Measurements from ENCODE around the gene TMPRSS4. TPM values are rescaled to one million over a fixed set of nuclear protein-coding genes. Genes with fewer than 3 reads are reported as not detected.

TMPRSS4 gene
- total RNA-seq, 1 experiment from 2014 or later: not detected

- CTCF ChIA-PET: interaction anchor here (0.6 kb wide), 1 partner anchor 25 kb away, joined by 3 read pairs; no protein-coding TSS in a partner anchor
- H3K27me3 ChIP-seq (ENCODE audit: control insufficient read depth, insufficient read depth, low read length): peaks cover 2% of the 10 kb centered on the region; the same call in 1 of the 2 replicates
These were observed 55.7 kb downstream of the TMPRSS4 start for GRCh38 chr11:118132385-118133151.

GRCh38 chr11:118133816-118134215 lies 56.9 kb downstream of the TMPRSS4 start:
- CTCF ChIA-PET: no interaction called here
- Histone ChIP-seq H3K27me3 (ENCODE audit: control insufficient read depth, insufficient read depth, low read length) (peaks cover 6% of the 10 kb centered on the region; the same call in 1 of the 2 replicates), H3K4me1 (ENCODE audit: control insufficient read depth, insufficient read depth, low read length) (no peaks in the 10 kb centered on the region), H3K27ac (ENCODE audit: low read length) (no peak overlapping the region), H3K4me3 (ENCODE audit: low read depth in 2 of 2, low read length in 2 of 2) (no peak overlapping the region), H3K36me3 (ENCODE audit: control insufficient read depth, insufficient read depth, low read length) (no peaks in the 10 kb centered on the region), H3K9me3 (ENCODE audit: control insufficient read depth, insufficient read depth, low read depth, low read length) (no peaks in the 10 kb centered on the region)
- BruUV-seq (replicated peaks): no TSS peak
- intact Hi-C loops (cut with micrococcal nuclease; ENCODE audit: unreplicated experiment) (no loop called here), in situ Hi-C loops (cut with HindIII; ENCODE audit: low pct_unique_long_range_greater_than_20kb, low sequenced_read_pairs) (no loop called here)
- DNase-seq (ENCODE audit: low read depth, low spot score): no peak
- ATAC-seq: no peak
- POLR2A ChIA-PET: interaction anchor here (0.7 to 1.1 kb wide), 4 partner anchors 8 to 529 kb away, joined by 3 to 4 read pairs (median 3); no protein-coding TSS in a partner anchor
- TF ChIP-seq SIN3A (IDR thresholded peaks at IDR 0.05; ENCODE audit: borderline replicate concordance, insufficient read depth, low read depth, low read length) (no peak), REST (IDR thresholded peaks at IDR 0.05; ENCODE audit: insufficient read depth in 1 of 2, low read depth in 2 of 2, low read length in 1 of 2) (no peak), POLR2AphosphoS5 (IDR thresholded peaks at IDR 0.05; ENCODE audit: low read depth, low read length) (no peak), CTCF (IDR thresholded peaks at IDR 0.05) (no peak), TCF7L2 (IDR thresholded peaks at IDR 0.05; ENCODE audit: low read depth, low read length) (no peak)

More at GRCh38 chr11:118132385-118133151, 55.7 kb downstream of the TMPRSS4 start:
- POLR2A ChIA-PET: no interaction called here
- no peaks in the 10 kb centered on the region for H3K36me3 ChIP-seq (ENCODE audit: control insufficient read depth, insufficient read depth, low read length)
- no peaks in the 10 kb centered on the region for H3K9me3 ChIP-seq (ENCODE audit: control insufficient read depth, insufficient read depth, low read depth, low read length)
- TF ChIP-seq REST (IDR thresholded peaks at IDR 0.05; ENCODE audit: insufficient read depth in 1 of 2, low read depth in 2 of 2, low read length in 1 of 2) (no peak), TCF7L2 (IDR thresholded peaks at IDR 0.05; ENCODE audit: low read depth, low read length) (no peak), SIN3A (IDR thresholded peaks at IDR 0.05; ENCODE audit: borderline replicate concordance, insufficient read depth, low read depth, low read length) (no peak), POLR2AphosphoS5 (IDR thresholded peaks at IDR 0.05; ENCODE audit: low read depth, low read length) (no peak), CTCF (IDR thresholded peaks at IDR 0.05) (no peak)
- no peaks in the 10 kb centered on the region for H3K4me1 ChIP-seq (ENCODE audit: control insufficient read depth, insufficient read depth, low read length)
- DNase-seq (ENCODE audit: low read depth, low spot score) (no peak), ATAC-seq (no peak)
- H3K27ac ChIP-seq (ENCODE audit: low read length): no peak overlapping the region
- BruUV-seq (replicated peaks): no TSS peak
- in situ Hi-C loops (cut with HindIII; ENCODE audit: low pct_unique_long_range_greater_than_20kb, low sequenced_read_pairs): no loop called here
- no peak overlapping the region for H3K4me3 ChIP-seq (ENCODE audit: low read depth in 2 of 2, low read length in 2 of 2)
- intact Hi-C loops (cut with micrococcal nuclease; ENCODE audit: unreplicated experiment): no loop called here

Measured in Panc1 (cell line).